ENCODE measurements around the gene PTPN21. TPM values are rescaled to one million over a fixed set of nuclear protein-coding genes. Genes with fewer than 3 reads are reported as not detected.

Gene PTPN21
- total and polyA plus RNA-seq, 8 donors = 5.0 to 13.6 (median 10.5) TPM

- no peak for TF ChIP-seq CTCF (IDR thresholded peaks at IDR 0.05)
- no peak overlapping the region for H3K27ac ChIP-seq
- peaks cover 5 to 34% (median 13%) of the 10 kb centered on the region in 3 donors for H3K36me3 ChIP-seq
- no peak for FAIRE-seq
- intact Hi-C loops (cut with DNase I) = no loop called here
- no peaks in the 10 kb centered on the region for H3K9me3 ChIP-seq
- H3K4me1 ChIP-seq = no peaks in the 10 kb centered on the region
- WGBS, 2 donors = 94 to 97% methylated on average over 2 of the region's 2 CpGs
- no peaks in the 10 kb centered on the region for H3K27me3 ChIP-seq
- no peak for DNase-seq
- ATAC-seq = no peak
- no peak overlapping the region for H3K4me3 ChIP-seq
Measured at GRCh38 chr14:88476825-88477224, 78.0 kb downstream of the PTPN21 start.

GRCh38 chr14:88476214-88476774 lies 78.5 kb downstream of the PTPN21 start:
- TF ChIP-seq CTCF (IDR thresholded peaks at IDR 0.05) = no peak
- Histone ChIP-seq H3K27me3 (no peaks in the 10 kb centered on the region), H3K9me3 (no peaks in the 10 kb centered on the region), H3K27ac (no peak overlapping the region), H3K36me3 (peaks cover 5 to 38% (median 16%) of the 10 kb centered on the region in 3 donors), H3K4me3 (no peak overlapping the region), H3K4me1 (no peaks in the 10 kb centered on the region)
- DNase-seq = no peak
- WGBS, 2 donors = 83 to 89% methylated on average over 7 of the region's 7 CpGs
- intact Hi-C loops (cut with DNase I) = no loop called here
- no peak for FAIRE-seq
- ATAC-seq = no peak

GRCh38 chr14:88473791-88474190 lies 81.0 kb downstream of the PTPN21 start:
- H3K27ac ChIP-seq = no peak overlapping the region
- FAIRE-seq (no peak), ATAC-seq (peak in 2 of 4 donors; percentile 48 to 51), DNase-seq (no peak)
- no peak for TF ChIP-seq CTCF (IDR thresholded peaks at IDR 0.05)
- H3K4me1 ChIP-seq = no peaks in the 10 kb centered on the region
- WGBS, 2 donors = 31 to 38% methylated on average over 1 of the region's 1 CpG
- intact Hi-C loops (cut with DNase I) = no loop called here
- no peak overlapping the region for H3K4me3 ChIP-seq
- H3K27me3 ChIP-seq = no peaks in the 10 kb centered on the region
- H3K9me3 ChIP-seq = no peaks in the 10 kb centered on the region
- H3K36me3 ChIP-seq = peaks cover 5 to 39% (median 13%) of the 10 kb centered on the region in 3 donors

GRCh38 chr14:88470542-88471440 lies 84.0 kb downstream of the PTPN21 start:
- no peak for DNase-seq
- WGBS, 2 donors = 90 to 94% methylated on average over 7 of the region's 7 CpGs
- Histone ChIP-seq H3K4me3 (no peak overlapping the region), H3K4me1 (no peaks in the 10 kb centered on the region), H3K36me3 (peaks cover 5 to 43% (median 11%) of the 10 kb centered on the region in 3 donors), H3K27ac (no peak overlapping the region), H3K9me3 (no peaks in the 10 kb centered on the region), H3K27me3 (no peaks in the 10 kb centered on the region)
- intact Hi-C loops (cut with DNase I) = no loop called here
- ATAC-seq = no peak
- FAIRE-seq = no peak
- TF ChIP-seq CTCF (IDR thresholded peaks at IDR 0.05) = no peak

- peak in 3 of 4 donors; percentile 32 to 55 (median 32) for ATAC-seq
- H3K4me1 ChIP-seq = no peaks in the 10 kb centered on the region
- FAIRE-seq = no peak
- no peak overlapping the region for H3K27ac ChIP-seq
- H3K36me3 ChIP-seq = peaks cover 5 to 43% (median 11%) of the 10 kb centered on the region in 3 donors
- H3K9me3 ChIP-seq = no peaks in the 10 kb centered on the region
- TF ChIP-seq CTCF (IDR thresholded peaks at IDR 0.05) = no peak
- intact Hi-C loops (cut with DNase I) = no loop called here
- H3K4me3 ChIP-seq = no peak overlapping the region
- 84 to 93% methylated on average over 1 of the region's 1 CpG for WGBS, 2 donors
- DNase-seq = no peak
- no peaks in the 10 kb centered on the region for H3K27me3 ChIP-seq
Measured at GRCh38 chr14:88468406-88468805, 86.4 kb downstream of the PTPN21 start.
